NCI-H2107 treated with DMSO at 0.1 percent for 48 hours (cell line): ENCODE data around the gene ZNF888.
"Not testable (repeated sequence)": the region's sequence is repeated elsewhere in the genome, so short reads cannot be mapped to it uniquely, and the experiment has no call there.

ENCODE experiments used
- DNase-seq: peaks from one replicate; lab custom pipeline; 2025; ENCODE audit not compliant: unreplicated experiment; lab: John Stamatoyannopoulos, UW

The ZNF888 gene

GRCh38 chr19:52880895-52881389, 42.3 kb downstream of the ZNF888 start:
- no peak for DNase-seq

GRCh38 chr19:52872996-52873395, 50.2 kb downstream of the ZNF888 start:
- DNase-seq: not testable (repeated sequence)

DNA sequence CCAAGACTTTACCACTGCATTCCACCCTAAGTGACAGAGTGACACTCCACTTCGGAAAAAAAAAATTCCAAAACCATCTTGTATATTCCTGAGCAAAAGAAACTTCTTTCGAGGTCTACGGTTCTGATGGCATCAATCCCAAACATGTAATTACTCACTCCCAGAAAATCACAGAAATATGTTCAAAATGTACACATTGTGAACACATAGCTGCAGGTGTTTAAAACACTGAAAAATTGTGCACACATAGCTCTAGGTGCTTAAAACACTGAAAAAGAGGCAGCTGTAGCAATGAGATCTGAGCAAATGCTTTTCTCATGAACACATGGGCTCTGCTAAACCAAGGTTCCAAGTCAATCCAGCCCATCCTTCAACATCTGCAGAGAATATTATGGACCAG, 51.8 kb downstream of the ZNF888 start:
- no peak for DNase-seq

- not testable (repeated sequence) for DNase-seq
These were observed 55.2 kb downstream of the ZNF888 start for GRCh38 chr19:52868031-52868430.

- DNase-seq: peak; percentile 15
These were observed 65.6 kb downstream of the ZNF888 start, which contains the start of gene ZNF468 for GRCh38 chr19:52857378-52858191. ZNF468 (minus strand) TSS chr19:52857619; CDS start chr19:52854272, 3,347 bp downstream.

GRCh38 chr19:52856540-52857377, 66.5 kb downstream of the ZNF888 start:
- not testable (repeated sequence) for DNase-seq
